OCI-LY1 (cell line): ENCODE measurements around the gene INSR.

Experiments used
- H2AFZ ChIP-seq: fragments of 200-600 bp; sonication (generic), shearing (Covaris generic); 2 replicates; pipeline ENCODE4 v1.6.0; 2014; ENCODE audit warnings: antibody characterized with exemption, mild to moderate bottlenecking, low read length
- H3F3A ChIP-seq: fragments of 200-600 bp; sonication (generic), shearing (Covaris generic); 2 replicates; pipeline ENCODE4 v1.6.0; 2014; ENCODE audit warnings: mild to moderate bottlenecking, antibody characterized with exemption, low read length, moderate library complexity; ENCODE audit not compliant: insufficient read depth
- H3K27ac ChIP-seq: fragments of 200-600 bp; sonication (generic); 2 replicates; pipeline ENCODE4 v1.5.1; 2014; ENCODE audit warnings: low read length, mixed run types, mild to moderate bottlenecking, low read depth; ENCODE audit not compliant: poor library complexity, severe bottlenecking
- H3K27me3 ChIP-seq: fragments of 200-600 bp; sonication (generic); 2 replicates; pipeline ENCODE4 v1.6.0; 2014; ENCODE audit warnings: antibody characterized with exemption, mild to moderate bottlenecking, low read length, moderate library complexity; ENCODE audit not compliant: insufficient read depth
- H3K36me3 ChIP-seq: fragments of 200-600 bp; sonication (generic); 2 replicates; pipeline ENCODE4 v1.6.1; 2014; ENCODE audit warnings: mild to moderate bottlenecking, antibody characterized with exemption, low read length, moderate library complexity, mixed read lengths; ENCODE audit not compliant: insufficient read depth
- H3K4me1 ChIP-seq: fragments of 200-600 bp; sonication (generic); 2 replicates; pipeline ENCODE4 v1.5.1; 2014; ENCODE audit warnings: mild to moderate bottlenecking, low read length, moderate library complexity; ENCODE audit not compliant: insufficient read depth, severe bottlenecking
- H3K4me2 ChIP-seq: fragments of 200-600 bp; sonication (generic), shearing (Covaris generic); 2 replicates; pipeline ENCODE4 v1.6.1; 2014; ENCODE audit warnings: low read length
- H3K4me3 ChIP-seq: fragments of 200-600 bp; sonication (generic); 2 replicates; pipeline ENCODE4 v1.5.1; 2014; ENCODE audit warnings: low read length, low read depth, mild to moderate bottlenecking, mixed read lengths; ENCODE audit not compliant: poor library complexity, severe bottlenecking
- H3K79me2 ChIP-seq: fragments of 200-600 bp; shearing (Covaris generic); 2 replicates; pipeline ENCODE4 v1.6.1; 2016; ENCODE audit warnings: mixed run types, low read length, mixed read lengths; ENCODE audit not compliant: insufficient read depth
- H3K9ac ChIP-seq: fragments of 200-600 bp; sonication (generic), shearing (Covaris generic); 2 replicates; pipeline ENCODE4 v1.6.1; 2014; ENCODE audit warnings: mild to moderate bottlenecking, low read length, mixed read lengths
- H3K9me2 ChIP-seq: fragments of 200-600 bp; sonication (generic), shearing (Covaris generic); 2 replicates; pipeline ENCODE4 v1.6.1; 2014; ENCODE audit warnings: low read depth, mild to moderate bottlenecking, low read length, mixed read lengths
- H3K9me3 ChIP-seq: fragments of 200-600 bp; shearing (Covaris generic); 2 replicates; pipeline ENCODE4 v1.6.1; 2014; ENCODE audit warnings: low read length, mixed read lengths
- H4K20me1 ChIP-seq: fragments of 200-600 bp; sonication (generic), shearing (Covaris generic); 2 replicates; pipeline ENCODE4 v1.6.0; 2016; ENCODE audit warnings: mild to moderate bottlenecking, low read length; ENCODE audit not compliant: insufficient read depth
- CTCF ChIP-seq: fragments of 200-600 bp; sonication (generic), shearing (Covaris generic); IDR thresholded peaks from 2 replicates; pipeline ENCODE4 v1.5.1; 2017; ENCODE audit warnings: mild to moderate bottlenecking, antibody characterized with exemption, low read length, moderate library complexity, mixed read lengths
- EZH2 ChIP-seq: fragments of 200-600 bp; sonication (generic), shearing (Covaris generic); IDR thresholded peaks from 2 replicates; pipeline ENCODE4 v1.8.0; 2017; ENCODE audit warnings: borderline replicate concordance, mixed run types, mild to moderate bottlenecking, antibody characterized with exemption, low read length, moderate library complexity, mixed read lengths

The INSR gene

DNA sequence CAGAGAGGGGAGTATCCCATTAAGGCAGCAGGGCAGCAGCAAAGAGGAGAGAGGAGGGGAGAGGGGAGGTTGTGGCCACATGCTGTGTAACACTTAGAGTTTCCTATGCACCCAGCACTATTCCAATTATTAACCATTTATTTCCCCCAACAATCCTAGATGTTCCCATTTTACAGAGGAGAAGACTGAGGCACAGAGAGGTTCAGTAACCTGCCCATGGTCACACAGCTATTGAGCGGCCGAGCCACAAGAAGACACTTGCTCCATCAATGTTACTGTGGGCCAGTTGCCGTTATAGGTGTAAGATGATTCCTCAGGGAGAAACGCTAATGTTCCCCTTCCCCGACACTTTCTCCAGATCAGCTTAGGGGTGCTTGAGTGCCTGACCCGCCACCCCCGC, 69.2 kb downstream of the INSR start:
- Histone ChIP-seq H3K9ac (no peak overlapping the region), H3K79me2 (no peaks in the 10 kb centered on the region), H3K9me2 (no peaks in the 10 kb centered on the region), H2AFZ (no peak overlapping the region), H3F3A (no peaks in the 10 kb centered on the region; the same call in 1 of the 2 replicates), H3K4me3 (no peak overlapping the region), H4K20me1 (no peaks in the 10 kb centered on the region), H3K27me3 (no peaks in the 10 kb centered on the region), H3K4me1 (peaks cover 39% of the 10 kb centered on the region), H3K9me3 (no peaks in the 10 kb centered on the region), H3K36me3 (no peaks in the 10 kb centered on the region; the same call in 1 of the 2 replicates), H3K27ac (no peak overlapping the region), H3K4me2 (no peak overlapping the region)
- TF ChIP-seq CTCF (no peak), EZH2 (no peak)

GRCh38 chr19:7224209-7224686, 70.0 kb downstream of the INSR start:
- Histone ChIP-seq H3K79me2 (no peaks in the 10 kb centered on the region), H3K27ac (peak overlapping the region; percentile 48), H3F3A (no peaks in the 10 kb centered on the region; the same call in 1 of the 2 replicates), H3K36me3 (no peaks in the 10 kb centered on the region; the same call in 1 of the 2 replicates), H3K4me3 (no peak overlapping the region), H3K4me2 (no peak overlapping the region), H2AFZ (no peak overlapping the region), H3K9me3 (no peaks in the 10 kb centered on the region), H3K9ac (no peak overlapping the region; the same call in 1 of the 2 replicates), H3K4me1 (peaks cover 39% of the 10 kb centered on the region), H4K20me1 (no peaks in the 10 kb centered on the region), H3K9me2 (no peaks in the 10 kb centered on the region), H3K27me3 (no peaks in the 10 kb centered on the region)
- TF ChIP-seq CTCF = no peak
- TF ChIP-seq EZH2 = no peak

GRCh38 chr19:7223429-7223828, 70.8 kb downstream of the INSR start:
- TF ChIP-seq CTCF (no peak), EZH2 (no peak)
- H3K36me3 ChIP-seq = no peaks in the 10 kb centered on the region; the same call in 1 of the 2 replicates
- no peak overlapping the region for H3K4me2 ChIP-seq
- H3K79me2 ChIP-seq = no peaks in the 10 kb centered on the region
- no peak overlapping the region for H3K4me3 ChIP-seq
- peaks cover 39% of the 10 kb centered on the region for H3K4me1 ChIP-seq
- H3K27me3 ChIP-seq = no peaks in the 10 kb centered on the region
- H3F3A ChIP-seq = no peaks in the 10 kb centered on the region; the same call in 1 of the 2 replicates
- no peak overlapping the region for H2AFZ ChIP-seq
- H3K9me2 ChIP-seq = no peaks in the 10 kb centered on the region
- H3K9ac ChIP-seq = no peak overlapping the region
- H3K27ac ChIP-seq = no peak overlapping the region
- H3K9me3 ChIP-seq = no peaks in the 10 kb centered on the region
- no peaks in the 10 kb centered on the region for H4K20me1 ChIP-seq
